HG03521 (cell line): ENCODE measurements around the gene USP16.

Source experiments
- ATAC-seq: cut with Tn5 transposase; IDR thresholded peaks from one replicate; pipeline ENCODE4 v1.9.1; 2021; ENCODE audit warnings: mild to moderate bottlenecking, moderate library complexity; ENCODE audit not compliant: unreplicated experiment

Gene USP16

GRCh38 chr21:29082046-29082815 is 57.8 kb downstream of the USP16 start:
- no peak for ATAC-seq

GRCh38 chr21:29083306-29083705 is 58.8 kb downstream of the USP16 start:
- ATAC-seq: no peak

- ATAC-seq: no peak
Observed at GRCh38 chr21:29084372-29084771, 59.9 kb downstream of the USP16 start.

GRCh38 chr21:29085106-29085752 is 60.8 kb downstream of the USP16 start:
- no peak for ATAC-seq

GRCh38 chr21:29091033-29091432 is 66.6 kb downstream of the USP16 start:
- ATAC-seq: no peak

- no peak for ATAC-seq
Observed at GRCh38 chr21:29092102-29092959, 67.9 kb downstream of the USP16 start.

GRCh38 chr21:29096218-29097015 is 71.9 kb downstream of the USP16 start:
- ATAC-seq: no peak

GRCh38 chr21:29098156-29098555 is 73.7 kb downstream of the USP16 start:
- no peak for ATAC-seq

GRCh38 chr21:29102791-29103257 is 78.4 kb downstream of the USP16 start:
- no peak for ATAC-seq
